Fibroblast of skin of abdomen (primary cell): ENCODE results near the gene SOX1.

Experiments
- DNase-seq: peaks from one replicate; pipeline ENCODE4 v3.0.0-alpha.2; 2013

The SOX1 gene

DNA sequence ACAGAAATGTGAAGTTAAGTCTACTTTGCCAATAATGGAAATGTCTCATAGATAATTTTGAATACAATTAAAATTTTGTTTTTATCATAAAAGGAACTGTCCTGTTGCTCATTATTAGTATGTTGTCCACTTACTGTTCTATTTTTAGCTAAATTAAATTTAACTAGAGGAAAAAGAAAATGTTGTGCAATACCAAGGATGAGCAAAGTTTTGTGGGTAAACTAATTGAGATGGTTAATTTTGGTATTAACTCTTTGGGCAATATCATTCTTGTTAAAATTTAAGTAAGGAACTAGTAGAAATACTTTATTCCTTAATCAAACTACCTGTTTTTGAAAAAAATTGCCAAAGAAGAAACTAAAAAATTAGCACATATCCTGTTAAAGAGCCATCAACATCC is 43.5 kb downstream of the SOX1 start:
- DNase-seq: no peak

- DNase-seq: no peak
Observed at GRCh38 chr13:112111239-112111857, 44.4 kb downstream of the SOX1 start.

GRCh38 chr13:112112534-112113276 is 45.8 kb downstream of the SOX1 start:
- DNase-seq: no peak

- DNase-seq: no peak
Observed at GRCh38 chr13:112113348-112113747, 46.4 kb downstream of the SOX1 start.

DNA sequence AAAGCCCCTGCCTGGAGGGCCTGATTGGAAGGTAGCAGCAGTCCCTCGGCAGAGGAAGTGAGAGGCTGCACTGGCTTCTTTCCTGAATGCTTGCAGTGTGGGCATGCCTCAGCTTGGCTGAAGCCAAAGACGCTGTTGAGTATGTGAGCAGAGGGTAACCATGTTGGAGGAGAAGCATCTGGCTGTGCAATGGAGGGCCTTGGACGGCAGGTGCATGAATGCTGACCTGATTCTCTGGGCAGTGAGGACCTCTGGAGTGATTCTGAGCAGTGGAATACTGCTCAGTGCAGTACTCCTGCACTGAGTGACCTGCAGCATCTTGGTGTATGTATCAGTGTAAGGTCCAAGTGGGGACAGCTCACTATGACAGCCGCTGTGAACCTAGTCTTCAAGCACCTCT is 46.9 kb downstream of the SOX1 start:
- DNase-seq: no peak

GRCh38 chr13:112114391-112114790 is 47.4 kb downstream of the SOX1 start:
- DNase-seq: no peak

DNA sequence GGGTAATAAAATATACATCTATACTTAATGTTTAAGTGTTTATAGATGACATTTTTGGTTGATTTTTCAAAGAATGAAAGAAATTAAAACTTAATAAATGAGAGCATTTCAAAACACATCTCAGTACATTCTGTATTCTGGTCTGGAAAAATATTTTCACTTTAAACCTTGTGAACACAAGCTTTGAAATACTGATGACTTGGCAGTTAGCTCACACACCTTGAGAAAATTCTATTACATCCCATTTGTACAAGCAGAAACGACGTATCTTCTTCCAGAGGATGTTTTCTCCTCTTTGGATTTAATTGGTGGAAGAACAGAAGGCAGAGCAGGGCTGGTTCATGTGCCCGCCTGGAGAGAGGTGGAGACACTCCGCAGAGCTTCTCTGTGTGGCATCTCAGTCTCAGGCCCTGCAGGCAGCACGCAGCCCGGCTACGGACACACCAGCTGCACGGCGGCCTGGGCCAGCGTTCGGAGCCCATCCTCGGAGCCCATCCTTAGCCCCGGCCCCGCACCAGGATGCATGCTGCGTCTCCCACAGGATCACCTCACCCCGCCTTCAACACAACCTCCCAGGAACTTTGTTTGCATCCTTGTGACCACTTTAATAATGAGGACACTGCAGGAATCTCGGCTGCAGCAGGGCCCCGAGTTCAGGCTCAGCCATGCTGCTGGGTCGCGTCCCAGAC is 48.6 kb downstream of the SOX1 start:
- no peak for DNase-seq

- DNase-seq: no peak
Observed at GRCh38 chr13:112116187-112116950, 49.4 kb downstream of the SOX1 start.

DNA sequence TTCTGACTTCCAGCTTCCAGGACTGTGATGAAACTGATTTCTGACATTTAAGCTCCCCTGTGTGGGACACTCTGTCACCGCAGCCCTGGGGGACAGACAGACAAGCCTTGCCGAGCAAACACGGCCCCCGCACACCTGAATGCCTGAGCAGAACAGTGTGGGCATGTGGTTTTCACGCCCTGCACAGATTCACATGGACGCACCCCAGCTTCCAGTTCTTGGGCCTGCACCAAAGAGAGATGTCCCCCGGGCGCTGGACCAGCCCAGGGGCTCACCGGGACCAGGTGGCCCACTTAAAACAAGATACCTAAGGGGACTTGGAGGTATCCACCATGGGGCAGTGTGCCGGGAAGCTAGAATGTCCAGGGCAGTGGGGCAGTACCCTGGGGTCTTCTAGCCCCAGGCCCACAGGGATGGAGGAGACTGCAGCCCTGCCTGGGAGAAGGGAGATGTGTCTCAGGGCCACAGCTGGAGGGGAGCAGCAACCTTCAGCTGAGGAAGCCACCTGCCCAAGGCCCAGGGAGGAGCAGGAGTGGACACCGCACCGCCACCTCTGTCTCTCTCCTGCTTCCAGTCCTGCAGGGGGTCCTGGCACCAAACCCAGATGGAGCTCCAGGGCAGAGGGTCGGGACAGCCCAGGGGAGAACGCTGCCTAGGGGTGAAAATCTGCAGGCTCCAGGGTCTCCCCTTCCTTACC is 50.5 kb downstream of the SOX1 start:
- DNase-seq: no peak

- no peak for DNase-seq
Observed at GRCh38 chr13:112117955-112118302, 51.0 kb downstream of the SOX1 start.

- no peak for DNase-seq
Observed at GRCh38 chr13:112118451-112119064, 51.6 kb downstream of the SOX1 start.

DNA sequence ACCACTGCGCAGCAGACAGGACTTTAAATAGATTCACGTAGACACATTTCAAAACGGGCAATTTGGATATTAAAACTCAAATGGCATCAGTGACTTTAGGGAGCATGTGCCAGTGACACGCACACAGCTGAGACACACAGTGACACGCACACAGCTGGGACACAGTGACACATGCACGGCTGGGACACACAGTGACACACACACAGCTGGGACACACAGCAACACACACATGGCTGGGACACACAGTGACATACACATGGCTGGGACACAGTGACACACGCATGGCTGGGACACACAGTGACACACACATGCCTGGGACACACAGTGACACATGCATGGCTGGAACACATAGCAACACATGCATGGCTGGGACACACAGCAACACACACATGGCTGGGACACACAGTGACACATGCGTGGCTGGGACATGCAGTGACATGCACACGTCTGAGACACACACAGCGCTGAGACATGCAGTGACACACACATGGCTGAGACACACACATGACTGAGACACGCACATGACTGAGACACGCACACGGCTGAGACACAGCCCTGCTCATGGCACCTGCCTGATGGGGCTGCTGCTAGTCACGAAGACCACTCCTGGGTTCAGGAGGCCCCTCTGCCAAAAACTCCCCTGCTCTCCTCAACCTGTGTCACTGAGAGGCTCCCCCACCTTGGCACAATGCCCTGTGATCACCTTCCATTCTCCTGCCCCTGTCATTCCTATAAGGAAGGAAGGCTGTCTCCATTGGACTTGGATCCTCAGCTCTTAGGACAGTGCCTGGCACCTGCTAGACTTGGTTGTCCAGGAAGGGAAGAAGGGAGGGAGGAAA is 52.5 kb downstream of the SOX1 start:
- no peak for DNase-seq

DNA sequence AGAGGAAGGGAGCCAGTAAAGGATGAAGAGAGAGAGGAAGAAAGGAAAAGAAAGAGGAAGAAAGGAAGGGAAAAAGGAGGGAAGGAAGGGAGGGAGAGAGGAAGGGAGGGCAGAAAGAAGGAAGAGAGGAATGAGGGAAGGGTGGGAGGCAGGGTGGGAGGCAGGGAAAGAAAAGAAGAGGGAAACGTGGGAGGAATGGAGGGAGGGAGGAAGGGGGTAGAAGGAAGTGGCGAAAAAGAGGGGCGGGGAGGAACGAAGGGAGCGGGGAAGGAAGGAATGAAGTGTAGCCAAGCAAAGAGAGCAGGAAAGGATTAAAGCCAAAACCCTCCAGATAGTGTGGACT is 53.1 kb downstream of the SOX1 start:
- DNase-seq: no peak
